ENCODE data around the gene AGRN. TPM values are rescaled to one million over a fixed set of nuclear protein-coding genes. Genes with fewer than 3 reads are reported as not detected.

Gene AGRN
- total RNA-seq, 1 experiment from 2014 or later = 134 TPM

DNA sequence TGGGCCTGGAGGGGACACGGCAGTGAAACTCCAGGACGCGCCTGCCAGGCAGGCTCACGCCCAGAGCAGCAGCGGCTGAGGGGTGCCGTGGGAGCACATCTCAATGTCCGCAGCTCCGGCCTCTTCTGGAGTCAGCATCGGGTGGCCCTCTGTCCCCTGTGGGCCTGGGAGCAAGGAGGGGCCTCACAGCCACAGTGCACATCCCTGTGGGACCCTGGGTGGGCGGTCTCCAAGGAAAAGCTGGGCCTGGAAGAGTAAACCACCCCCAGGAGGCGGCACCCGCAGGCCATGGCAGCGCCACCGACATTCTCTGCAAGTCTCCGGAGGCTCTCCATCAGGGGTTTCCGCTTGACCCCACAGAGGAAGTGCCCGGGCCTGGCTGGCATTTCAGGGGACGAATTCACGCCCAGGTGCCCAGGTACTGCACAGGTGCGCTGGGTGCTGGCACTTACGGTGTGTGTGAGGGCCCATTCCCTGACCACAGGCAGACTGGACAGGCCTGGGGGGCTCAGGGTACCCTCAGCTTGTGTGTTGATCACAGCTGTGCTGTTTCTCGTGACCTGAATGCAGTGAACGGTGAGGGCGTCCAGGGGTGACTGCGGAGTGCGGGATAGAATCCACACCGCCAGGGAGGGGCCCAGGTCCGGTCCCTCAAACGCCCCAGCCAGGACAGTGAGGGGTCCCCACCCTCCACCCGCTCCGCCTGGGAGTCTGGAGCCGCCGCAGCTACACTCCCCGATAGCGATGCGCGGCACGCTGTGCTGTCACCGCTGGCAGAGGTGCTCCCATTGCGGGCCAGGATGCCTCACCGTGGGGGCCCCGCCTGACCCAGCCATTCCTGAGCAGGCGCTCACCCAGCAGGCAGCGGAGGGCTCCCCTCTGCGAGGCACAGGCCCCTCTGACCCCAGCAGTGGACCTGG, 70.8 kb downstream of the AGRN start:
- Histone ChIP-seq H3K4me1 (ENCODE audit: control insufficient read depth in 1 of 2, insufficient read depth in 2 of 2, low read length in 2 of 2) (no peaks in the 10 kb centered on the region; a peak in 1 of 4 replicates), H3K36me3 (ENCODE audit: control insufficient read depth in 1 of 2, insufficient read depth in 2 of 2, low read length in 2 of 2) (no peaks in the 10 kb centered on the region), H3K27me3 (ENCODE audit: insufficient read depth, low read length) (no peaks in the 10 kb centered on the region), H3K79me2 (ENCODE audit: insufficient read depth, low read length) (no peaks in the 10 kb centered on the region), H3K27ac (ENCODE audit: low read depth, low read length) (no peak overlapping the region), H3K9me2 (ENCODE audit: insufficient read depth) (no peaks in the 10 kb centered on the region), H3K4me2 (ENCODE audit: low read length) (no peak overlapping the region), H4K20me1 (ENCODE audit: insufficient read depth) (no peaks in the 10 kb centered on the region), H3K9ac (ENCODE audit: low read length) (no peak overlapping the region), H2AFZ (ENCODE audit: low read depth, low read length, poor library complexity, severe bottlenecking) (no peak overlapping the region), H3K9me3 (ENCODE audit: control insufficient read depth in 1 of 2, insufficient read depth in 1 of 2, low read depth in 1 of 2, low read length in 2 of 2) (no peaks in the 10 kb centered on the region), H3K4me3 (replicated peaks in 1 of 2; ENCODE audit: low read depth in 1 of 2, low read length in 2 of 2) (no peak overlapping the region)
- ATAC-seq = 0 out of 2 replicates have a peak, but pooled peaks have one; percentile 2
- intact Hi-C loops (cut with micrococcal nuclease) = no loop called here
- ChIA-PET CTCF (no interaction called here), RAD21 (ENCODE audit: low non-redundant PET in 1 of 2, low total read pairs in 2 of 2, uncharacterized antibody in 2 of 2, unreplicated experiment in 2 of 2) (no interaction called here), POLR2A (interaction anchor here (0.9 kb wide), 1 partner anchor 11 kb away, joined by 3 read pairs; no protein-coding TSS in a partner anchor)
- TF ChIP-seq POLR2AphosphoS5 (IDR thresholded peaks at IDR 0.05; ENCODE audit: low read depth, low read length) (no peak), EGR1 (IDR thresholded peaks at IDR 0.05; ENCODE audit: low read depth) (no peak), RAD21 (IDR thresholded peaks at IDR 0.05; ENCODE audit: low read depth) (no peak), POLR2A (IDR thresholded peaks at IDR 0.05; ENCODE audit: borderline replicate concordance, extremely low read depth, insufficient read depth, insufficient read length) (no peak), EZH2phosphoT487 (IDR thresholded peaks at IDR 0.05; ENCODE audit: borderline replicate concordance) (no peak), EZH2 (IDR thresholded peaks at IDR 0.05) (no peak)
- TF ChIP-seq, protein P1, sequence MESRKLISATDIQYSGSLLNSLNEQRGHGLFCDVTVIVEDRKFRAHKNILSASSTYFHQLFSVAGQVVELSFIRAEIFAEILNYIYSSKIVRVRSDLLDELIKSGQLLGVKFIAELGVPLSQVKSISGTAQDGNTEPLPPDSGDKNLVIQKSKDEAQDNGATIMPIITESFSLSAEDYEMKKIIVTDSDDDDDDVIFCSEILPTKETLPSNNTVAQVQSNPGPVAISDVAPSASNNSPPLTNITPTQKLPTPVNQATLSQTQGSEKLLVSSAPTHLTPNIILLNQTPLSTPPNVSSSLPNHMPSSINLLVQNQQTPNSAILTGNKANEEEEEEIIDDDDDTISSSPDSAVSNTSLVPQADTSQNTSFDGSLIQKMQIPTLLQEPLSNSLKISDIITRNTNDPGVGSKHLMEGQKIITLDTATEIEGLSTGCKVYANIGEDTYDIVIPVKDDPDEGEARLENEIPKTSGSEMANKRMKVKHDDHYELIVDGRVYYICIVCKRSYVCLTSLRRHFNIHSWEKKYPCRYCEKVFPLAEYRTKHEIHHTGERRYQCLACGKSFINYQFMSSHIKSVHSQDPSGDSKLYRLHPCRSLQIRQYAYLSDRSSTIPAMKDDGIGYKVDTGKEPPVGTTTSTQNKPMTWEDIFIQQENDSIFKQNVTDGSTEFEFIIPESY (IDR thresholded peaks at IDR 0.05; ENCODE audit: extremely low read depth, insufficient replicate concordance, low read length) = no peak
- DNase-seq (ENCODE audit: low read depth, low spot score) = no peak
- no TSS peak for BruUV-seq (replicated peaks)

All from HCT116 (cell line).